ENCODE measurements around the gene ARHGAP26. TPM values are rescaled to one million over a fixed set of nuclear protein-coding genes. Genes with fewer than 3 reads are reported as not detected.

Gene ARHGAP26
- total RNA-seq, 1 experiment from 2014 or later: 79.8 TPM

- CTCF ChIA-PET: no interaction called here
Measured at GRCh38 chr5:143162810-143163209, 392.6 kb downstream of the ARHGAP26 start.

GRCh38 chr5:143164557-143164956 is 394.4 kb downstream of the ARHGAP26 start:
- Histone ChIP-seq H3K9me3 (no peaks in the 10 kb centered on the region), H3K27me3 (replicated peaks; ENCODE audit: control insufficient read depth, insufficient read depth, low read length) (no peaks in the 10 kb centered on the region), H3K36me3 (ENCODE audit: control insufficient read depth, insufficient read depth, low read length) (no peaks in the 10 kb centered on the region; the same call in 1 of the 2 replicates), H3K4me1 (peaks cover 16% of the 10 kb centered on the region), H3K4me3 (ENCODE audit: low read depth, low read length) (no peak overlapping the region)
- no peaks in the 10 kb centered on the region for H3K27me3 Mint-ChIP-seq (ENCODE audit: insufficient read depth, unreplicated experiment)
- TF ChIP-seq CTCF (IDR thresholded peaks at IDR 0.05; ENCODE audit: insufficient read depth in 1 of 2, low read depth in 1 of 2, low read length in 1 of 2, severe bottlenecking in 1 of 2, unreplicated experiment in 1 of 2): no peak
- intact Hi-C loops (cut with micrococcal nuclease; ENCODE audit: unreplicated experiment): no loop called here
- H3K4me3 Mint-ChIP-seq (ENCODE audit: unreplicated experiment): no peak overlapping the region
- H3K27ac Mint-ChIP-seq (ENCODE audit: unreplicated experiment): no peak overlapping the region
- ChIA-PET CTCF (no interaction called here), POLR2A (interaction anchor here (0.5 kb wide), 2 partner anchors 10 to 457 kb away, joined by 3 to 6 read pairs; no protein-coding TSS in a partner anchor)
- no peak for DNase-seq
- no peaks in the 10 kb centered on the region for H3K9me3 Mint-ChIP-seq (ENCODE audit: unreplicated experiment)
- H3K4me1 Mint-ChIP-seq (ENCODE audit: low read depth, unreplicated experiment): peaks cover 18% of the 10 kb centered on the region
- H3K36me3 Mint-ChIP-seq (ENCODE audit: insufficient read depth, unreplicated experiment): peaks cover 28% of the 10 kb centered on the region
- no TSS peak for BruUV-seq (replicated peaks)

More at GRCh38 chr5:143162810-143163209, 392.6 kb downstream of the ARHGAP26 start:
- Histone ChIP-seq H3K9me3 (no peaks in the 10 kb centered on the region), H3K27me3 (replicated peaks; ENCODE audit: control insufficient read depth, insufficient read depth, low read length) (no peaks in the 10 kb centered on the region), H3K4me1 (peaks cover 13% of the 10 kb centered on the region), H3K36me3 (ENCODE audit: control insufficient read depth, insufficient read depth, low read length) (no peaks in the 10 kb centered on the region; the same call in 1 of the 2 replicates), H3K4me3 (ENCODE audit: low read depth, low read length) (no peak overlapping the region)
- no peak for DNase-seq
- peaks cover 25% of the 10 kb centered on the region for H3K36me3 Mint-ChIP-seq (ENCODE audit: insufficient read depth, unreplicated experiment)
- peaks cover 14% of the 10 kb centered on the region for H3K4me1 Mint-ChIP-seq (ENCODE audit: low read depth, unreplicated experiment)
- intact Hi-C loops (cut with micrococcal nuclease; ENCODE audit: unreplicated experiment): no loop called here
- no TSS peak for BruUV-seq (replicated peaks)
- no peaks in the 10 kb centered on the region for H3K9me3 Mint-ChIP-seq (ENCODE audit: unreplicated experiment)
- POLR2A ChIA-PET: no interaction called here
- TF ChIP-seq CTCF (IDR thresholded peaks at IDR 0.05; ENCODE audit: insufficient read depth in 1 of 2, low read depth in 1 of 2, low read length in 1 of 2, severe bottlenecking in 1 of 2, unreplicated experiment in 1 of 2): no peak
- H3K27me3 Mint-ChIP-seq (ENCODE audit: insufficient read depth, unreplicated experiment): no peaks in the 10 kb centered on the region
- H3K27ac Mint-ChIP-seq (ENCODE audit: unreplicated experiment): no peak overlapping the region
- H3K4me3 Mint-ChIP-seq (ENCODE audit: unreplicated experiment): no peak overlapping the region

- H3K9me3 Mint-ChIP-seq (ENCODE audit: unreplicated experiment): no peaks in the 10 kb centered on the region
- no peak overlapping the region for H3K4me3 Mint-ChIP-seq (ENCODE audit: unreplicated experiment)
- BruUV-seq (replicated peaks): no TSS peak
- Histone ChIP-seq H3K4me3 (ENCODE audit: low read depth, low read length) (no peak overlapping the region), H3K36me3 (ENCODE audit: control insufficient read depth, insufficient read depth, low read length) (no peaks in the 10 kb centered on the region; the same call in 1 of the 2 replicates), H3K9me3 (no peaks in the 10 kb centered on the region), H3K4me1 (peaks cover 16% of the 10 kb centered on the region), H3K27me3 (replicated peaks; ENCODE audit: control insufficient read depth, insufficient read depth, low read length) (no peaks in the 10 kb centered on the region)
- no peaks in the 10 kb centered on the region for H3K27me3 Mint-ChIP-seq (ENCODE audit: insufficient read depth, unreplicated experiment)
- peaks cover 18% of the 10 kb centered on the region for H3K4me1 Mint-ChIP-seq (ENCODE audit: low read depth, unreplicated experiment)
- no peak for DNase-seq
- H3K36me3 Mint-ChIP-seq (ENCODE audit: insufficient read depth, unreplicated experiment): peaks cover 28% of the 10 kb centered on the region
- CTCF ChIA-PET: no interaction called here
- POLR2A ChIA-PET: no interaction called here
- peak overlapping the region; percentile 71 for H3K27ac Mint-ChIP-seq (ENCODE audit: unreplicated experiment)
- no peak for TF ChIP-seq CTCF (IDR thresholded peaks at IDR 0.05; ENCODE audit: insufficient read depth in 1 of 2, low read depth in 1 of 2, low read length in 1 of 2, severe bottlenecking in 1 of 2, unreplicated experiment in 1 of 2)
- intact Hi-C loops (cut with micrococcal nuclease; ENCODE audit: unreplicated experiment): no loop called here
Measured at GRCh38 chr5:143165049-143165880, 395.1 kb downstream of the ARHGAP26 start.
